Osteoblast (primary cell): ENCODE measurements around the gene OR10G7. TPM values are rescaled to one million over a fixed set of nuclear protein-coding genes. Genes with fewer than 3 reads are reported as not detected.

Experiments
- DNase-seq: peaks from one replicate; pipeline ENCODE4 v3.0.0; 2011; ENCODE audit warnings: low spot score, mixed read lengths; ENCODE audit not compliant: insufficient read length; ENCODE audit errors: missing footprints
- H2AFZ ChIP-seq: 2 replicates; pipeline ENCODE4 v1.6.0; 2011; ENCODE audit warnings: mild to moderate bottlenecking, low read length
- H3K27ac ChIP-seq: 2 replicates; pipeline ENCODE4 v1.5.1; 2011; ENCODE audit warnings: mild to moderate bottlenecking, low read depth, low read length, moderate library complexity
- H3K27me3 ChIP-seq: 2 replicates; pipeline ENCODE4 v1.6.0; 2012; ENCODE audit warnings: mild to moderate bottlenecking, control low read depth, inconsistent platforms, low read length, moderate library complexity; ENCODE audit not compliant: insufficient read depth
- H3K36me3 ChIP-seq: 2 replicates; pipeline ENCODE4 v1.5.1; 2011; ENCODE audit warnings: mild to moderate bottlenecking, low read length, control low read depth, moderate library complexity; ENCODE audit not compliant: insufficient read depth
- H3K4me1 ChIP-seq: 2 replicates; pipeline ENCODE4 v1.5.1; 2011; ENCODE audit warnings: mild to moderate bottlenecking, low read length, control low read depth, moderate library complexity; ENCODE audit not compliant: insufficient read depth
- H3K4me2 ChIP-seq: 2 replicates; pipeline ENCODE4 v1.6.0; 2011; ENCODE audit warnings: mild to moderate bottlenecking, low read length; ENCODE audit not compliant: insufficient read depth
- H3K4me3 ChIP-seq: fragments of 200-600 bp; sonication (generic); 3 replicates; pipeline ENCODE4 v1.5.1; 2012; ENCODE audit warnings: mild to moderate bottlenecking, low read length, inconsistent platforms; ENCODE audit not compliant: insufficient read depth
- H3K79me2 ChIP-seq: 2 replicates; pipeline ENCODE4 v1.6.0; 2012; ENCODE audit warnings: mild to moderate bottlenecking, low read length, control low read depth, inconsistent platforms; ENCODE audit not compliant: insufficient read depth
- H3K9me3 ChIP-seq: 2 replicates; pipeline ENCODE4 v1.5.1; 2011; ENCODE audit warnings: low read depth, low read length, control low read depth
- H4K20me1 ChIP-seq: 2 replicates; pipeline ENCODE4 v1.6.0; 2012; ENCODE audit warnings: mild to moderate bottlenecking, low read length, control low read depth; ENCODE audit not compliant: insufficient read depth
- CTCF ChIP-seq: IDR thresholded peaks from 2 replicates; pipeline ENCODE4 v1.5.1; 2011; ENCODE audit warnings: mild to moderate bottlenecking, low read depth, low read length, moderate library complexity; ENCODE audit errors: extremely low read depth
- total RNA-seq: library from RNA; depleted of rRNA; stranded (reverse); fragments of >200 nt; gene quantifications from 2 replicates; pipeline ENCODE4 v1.2.3, GENCODE V29; 2012

Gene OR10G7
- total RNA-seq, 1 donor, result not detected

DNA sequence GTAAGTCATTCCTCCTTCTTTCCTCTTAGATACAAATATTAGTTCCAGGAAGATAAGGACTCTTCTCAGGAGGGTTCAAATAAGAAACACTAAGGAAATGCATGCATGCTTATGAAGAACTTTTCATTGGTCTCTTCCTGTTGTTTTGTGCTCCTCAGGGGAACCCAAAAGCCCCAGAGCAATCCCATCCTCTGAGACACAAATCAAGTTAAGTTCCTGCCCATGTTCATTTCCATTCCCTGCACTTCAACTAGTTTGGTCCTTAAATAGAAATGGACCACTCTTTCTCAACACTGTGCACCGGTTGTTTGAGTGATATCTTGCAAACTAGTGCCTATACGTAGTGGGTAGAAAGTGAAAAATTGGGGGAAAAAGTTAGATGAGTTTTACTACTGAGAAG is 28.4 kb downstream of the OR10G7 start, which contains the start of gene OR10G4:
OR10G4 (plus strand) TSS at position 301 of the 400 bp plus-strand sequence. CDS start 2,578 bp downstream, outside the sequence.
- H4K20me1 ChIP-seq, result no peaks in the 10 kb centered on the region
- no peak for DNase-seq
- no peak within 1 kb of the TSS for H3K27ac ChIP-seq
- H3K36me3 ChIP-seq, result no peaks in the 10 kb centered on the region
- no peak within 1 kb of the TSS for H3K4me3 ChIP-seq
- no peak within 1 kb of the TSS for H2AFZ ChIP-seq
- H3K27me3 ChIP-seq, result no peaks in the 10 kb centered on the region
- no peaks in the 10 kb centered on the region for H3K4me1 ChIP-seq
- no peaks in the 10 kb centered on the region for H3K9me3 ChIP-seq
- no peak for TF ChIP-seq CTCF
- H3K79me2 ChIP-seq, result no peaks in the 10 kb centered on the region
- no peak within 1 kb of the TSS for H3K4me2 ChIP-seq

- H3K36me3 ChIP-seq, result no peaks in the 10 kb centered on the region
- H3K4me1 ChIP-seq, result no peaks in the 10 kb centered on the region
- H3K27me3 ChIP-seq, result no peaks in the 10 kb centered on the region
- no peak for DNase-seq
- H3K4me3 ChIP-seq, result no peak within 1 kb of the TSS
- no peaks in the 10 kb centered on the region for H3K79me2 ChIP-seq
- H3K9me3 ChIP-seq, result no peaks in the 10 kb centered on the region
- no peak within 1 kb of the TSS for H2AFZ ChIP-seq
- H4K20me1 ChIP-seq, result no peaks in the 10 kb centered on the region
- H3K4me2 ChIP-seq, result no peak within 1 kb of the TSS
- H3K27ac ChIP-seq, result no peak within 1 kb of the TSS
- no peak for TF ChIP-seq CTCF
These were observed 46.0 kb downstream of the OR10G7 start, which contains the start of gene OR10G6 for GRCh38 chr11:123995119-123995518. Gene OR10G6, minus strand, starts transcription at chr11:123995161. Its CDS starts 0 bp downstream, at chr11:123995161.

Other genes starting within 250 kb of the OR10G7 start
- not detected in 2 replicates for gene OR6M1, start 235.0 kb downstream of the OR10G7 start, total RNA-seq
- gene TMEM225, start 155.7 kb downstream of the OR10G7 start, total RNA-seq, result not detected in 2 replicates
- gene OR8D4, start 139.2 kb downstream of the OR10G7 start, total RNA-seq, result under 0.01 TPM in 2 replicates
- not detected in 2 replicates for gene OR4D5, start 101.7 kb downstream of the OR10G7 start, total RNA-seq
- not detected in 2 replicates for gene OR6T1, start 97.5 kb downstream of the OR10G7 start, total RNA-seq
- gene OR10S1, start 63.5 kb downstream of the OR10G7 start, total RNA-seq, result not detected in 2 replicates
- not detected in 2 replicates for gene OR10G6, start 46.2 kb downstream of the OR10G7 start, total RNA-seq
- not detected in 2 replicates for gene OR10G4, start 28.3 kb downstream of the OR10G7 start, total RNA-seq
- not detected in 2 replicates for gene OR10G9, start 18.3 kb downstream of the OR10G7 start, total RNA-seq
- not detected in 2 replicates for gene OR10G8, start 14.5 kb downstream of the OR10G7 start, total RNA-seq
- gene VWA5A, start 74.1 kb upstream of the OR10G7 start, total RNA-seq, result 12.3 and 17.4 TPM in 2 replicates
- not detected in 2 replicates for gene OR10D3, start 142.0 kb upstream of the OR10G7 start, total RNA-seq
- gene OR8G1, start 199.8 kb upstream of the OR10G7 start, total RNA-seq, result not detected in 2 replicates
- gene OR8G5, start 215.1 kb upstream of the OR10G7 start, total RNA-seq, result not detected in 2 replicates